H9 (cell line): ENCODE results near the gene E4F1. TPM values are rescaled to one million over a fixed set of nuclear protein-coding genes. Genes with fewer than 3 reads are reported as not detected.
"Not testable (repeated sequence)": the region's sequence is repeated elsewhere in the genome, so short reads cannot be mapped to it uniquely, and the experiment has no call there.

Experiments used
- DNase-seq: peaks from one replicate; pipeline ENCODE4 v3.0.0-alpha.2; 2017
- H2AFZ ChIP-seq: one replicate; pipeline ENCODE4 v1.6.1; 2013; ENCODE audit warnings: mild to moderate bottlenecking, low read length, control low read depth, moderate library complexity
- H2AK5ac ChIP-seq: 2 replicates; pipeline ENCODE4 v1.6.1; 2013; ENCODE audit warnings: low read length, control low read depth, mixed read lengths; ENCODE audit not compliant: insufficient read length
- H2BK120ac ChIP-seq: one replicate; pipeline ENCODE4 v1.6.1; 2013; ENCODE audit warnings: low read depth, mild to moderate bottlenecking, low read length, control low read depth, inconsistent platforms; ENCODE audit not compliant: poor library complexity, severe bottlenecking
- H2BK12ac ChIP-seq: 2 replicates; pipeline ENCODE4 v1.6.1; 2013; ENCODE audit warnings: low read length, control low read depth, mixed read lengths, low read depth; ENCODE audit not compliant: insufficient read length
- H2BK15ac ChIP-seq: 2 replicates; pipeline ENCODE4 v1.6.1; 2013; ENCODE audit warnings: low read depth, low read length, control low read depth
- H2BK20ac ChIP-seq: one replicate; pipeline ENCODE4 v1.6.1; 2013; ENCODE audit warnings: low read depth, mild to moderate bottlenecking, low read length, control low read depth, inconsistent platforms; ENCODE audit not compliant: poor library complexity, severe bottlenecking
- H2BK5ac ChIP-seq: 2 replicates; pipeline ENCODE4 v1.6.1; 2013; ENCODE audit warnings: low read length, control low read depth, mixed read lengths; ENCODE audit not compliant: insufficient read length
- H3K14ac ChIP-seq: 2 replicates; pipeline ENCODE4 v1.6.1; 2013; ENCODE audit warnings: low read length, control low read depth; ENCODE audit not compliant: insufficient read depth
- H3K18ac ChIP-seq: 2 replicates; pipeline ENCODE4 v1.6.1; 2013; ENCODE audit warnings: low read depth, mild to moderate bottlenecking, mixed read lengths, low read length, control low read depth; ENCODE audit not compliant: insufficient read length
- H3K23ac ChIP-seq: 2 replicates; pipeline ENCODE4 v1.6.1; 2013; ENCODE audit warnings: low read length, control low read depth, mixed read lengths, low read depth; ENCODE audit not compliant: insufficient read length
- H3K23me2 ChIP-seq: 2 replicates; pipeline ENCODE4 v1.6.1; 2013; ENCODE audit warnings: low read depth, mild to moderate bottlenecking, mixed read lengths, low read length, control low read depth; ENCODE audit not compliant: insufficient read length, poor library complexity, severe bottlenecking
- H3K27ac ChIP-seq: 2 replicates; pipeline ENCODE4 v1.5.1; 2013; ENCODE audit warnings: low read length, control low read depth, mixed read lengths, low read depth; ENCODE audit not compliant: insufficient read length
- H3K27me3 ChIP-seq: 2 replicates; pipeline ENCODE4 v1.6.1; 2013; ENCODE audit warnings: low read length, control low read depth, inconsistent platforms; ENCODE audit not compliant: insufficient read depth
- H3K4ac ChIP-seq: 2 replicates; pipeline ENCODE4 v1.6.1; 2013; ENCODE audit warnings: low read depth, mild to moderate bottlenecking, control low read depth, inconsistent platforms, low read length, moderate library complexity
- H3K4me1 ChIP-seq: 2 replicates; pipeline ENCODE4 v1.6.1; 2013; ENCODE audit warnings: low read length, control low read depth, inconsistent platforms; ENCODE audit not compliant: insufficient read depth
- H3K4me2 ChIP-seq: 2 replicates; pipeline ENCODE4 v1.6.1; 2013; ENCODE audit warnings: low read length, control low read depth, mixed read lengths; ENCODE audit not compliant: insufficient read length, insufficient read depth
- H3K56ac ChIP-seq: 2 replicates; pipeline ENCODE4 v1.6.1; 2013; ENCODE audit warnings: low read depth, mild to moderate bottlenecking, mixed read lengths, low read length, control low read depth; ENCODE audit not compliant: insufficient read length
- H3K79me1 ChIP-seq: 2 replicates; pipeline ENCODE4 v1.6.1; 2013; ENCODE audit warnings: low read depth, mild to moderate bottlenecking, moderate library complexity, low read length, control low read depth, inconsistent platforms; ENCODE audit not compliant: insufficient read depth, poor library complexity, severe bottlenecking
- H3K79me2 ChIP-seq: 2 replicates; pipeline ENCODE4 v1.6.1; 2013; ENCODE audit warnings: low read length, control low read depth, inconsistent platforms; ENCODE audit not compliant: insufficient read depth
- H3K9ac ChIP-seq: 2 replicates; pipeline ENCODE4 v1.6.1; 2013; ENCODE audit warnings: low read length, control low read depth, mixed read lengths; ENCODE audit not compliant: insufficient read length; ENCODE audit errors: extremely low read depth
- H3K9me3 ChIP-seq: one replicate; pipeline ENCODE4 v1.6.1; 2013; ENCODE audit warnings: low read depth, low read length, inconsistent platforms; ENCODE audit not compliant: control insufficient read depth
- H3T11ph ChIP-seq: one replicate; pipeline ENCODE4 v1.6.1; 2013; ENCODE audit warnings: mild to moderate bottlenecking, low read length, control low read depth, inconsistent platforms
- H4K20me1 ChIP-seq: one replicate; pipeline ENCODE4 v1.6.1; 2013; ENCODE audit not compliant: control insufficient read depth, insufficient read length, insufficient read depth
- H4K5ac ChIP-seq: 2 replicates; pipeline ENCODE4 v1.6.1; 2013; ENCODE audit warnings: low read depth, mild to moderate bottlenecking, mixed read lengths, low read length, control low read depth; ENCODE audit not compliant: insufficient read length
- H4K8ac ChIP-seq: replicated peaks from 2 replicates; pipeline ENCODE4 v1.6.1; 2013; ENCODE audit warnings: low read length, control low read depth, mixed read lengths, low read depth; ENCODE audit not compliant: insufficient read length
- H4K91ac ChIP-seq: 2 replicates; pipeline ENCODE4 v1.6.1; 2013; ENCODE audit warnings: low read depth, mild to moderate bottlenecking, moderate library complexity, mixed read lengths, low read length, control low read depth; ENCODE audit not compliant: insufficient read length
- H3K27ac Mint-ChIP-seq, 3 experiments: 2 replicates in 2 of 3; 3 replicates in 1 of 3; pipeline ENCODE4 v1.8.0; 2020 to 2021; ENCODE audit warnings: mixed read lengths in 3 of 3, mild to moderate bottlenecking in 1 of 3, moderate library complexity in 1 of 3
- H3K27me3 Mint-ChIP-seq: 2 replicates; pipeline ENCODE4 v1.8.0; 2021; ENCODE audit warnings: low read depth, mild to moderate bottlenecking, moderate library complexity, mixed read lengths
- H3K36me3 Mint-ChIP-seq, 3 experiments: 2 replicates in 2 of 3; 3 replicates in 1 of 3; pipeline ENCODE4 v1.8.0; 2020 to 2021; ENCODE audit warnings: low read depth in 3 of 3, mixed read lengths in 3 of 3; ENCODE audit not compliant: insufficient read depth in 1 of 3
- H3K4me1 Mint-ChIP-seq, 2 experiments: 2 replicates each; pipeline ENCODE4 v1.8.0; 2020; ENCODE audit warnings: mixed read lengths in 2 of 2
- H3K4me3 Mint-ChIP-seq, 2 experiments: 2 replicates in 1 of 2; 3 replicates in 1 of 2; pipeline ENCODE4 v1.8.0; 2020 to 2021; ENCODE audit warnings: mild to moderate bottlenecking in 2 of 2, mixed read lengths in 2 of 2, moderate library complexity in 1 of 2
- H3K9me3 Mint-ChIP-seq, 2 experiments: 2 replicates in 1 of 2; 3 replicates in 1 of 2; pipeline ENCODE4 v1.8.0; 2020; ENCODE audit warnings: mild to moderate bottlenecking in 2 of 2, mixed read lengths in 2 of 2, moderate library complexity in 1 of 2
- WGBS: extraction: QIAGEN DNeasy Blood & Tissue Kit; methylation state at CpG from one replicate; pipeline ENCODE4 v1.1.7; 2013; ENCODE audit warnings: missing lambda C conversion rate, low lambda C conversion rate, mixed read lengths; ENCODE audit not compliant: insufficient read length; ENCODE audit errors: extremely low coverage; 5-methylcytosine and 5-hydroxymethylcytosine counted together
- total RNA-seq: library from RNA; stranded (reverse); gene quantifications from 2 replicates; pipeline ENCODE4 v1.2.1, GENCODE V29; 2021
- TF ChIP-seq, protein P1 (sequence below): fragments of 200-600 bp; sonication (generic); conservative IDR thresholded peaks from 3 replicates; pipeline ENCODE4 v1.8.0; 2021; ENCODE audit warnings: antibody characterized with exemption, mild to moderate bottlenecking

E4F1 gene
- total RNA-seq, 1 experiment from 2014 or later: 35.9 TPM

GRCh38 chr16:2238838-2239675 is 15.7 kb downstream of the E4F1 start:
- Histone ChIP-seq H3K27me3 (peaks cover 2% of the 10 kb centered on the region; the same call in 1 of the 2 replicates), H2AK5ac (no peak overlapping the region), H3K4me2 (no peak overlapping the region), H3T11ph (no peak overlapping the region), H2BK15ac (no peak overlapping the region), H3K27ac (no peak overlapping the region), H3K56ac (no peak overlapping the region), H3K9me3 (no peaks in the 10 kb centered on the region), H2AFZ (no peak overlapping the region), H3K18ac (no peak overlapping the region), H3K23me2 (peaks cover 13% of the 10 kb centered on the region), H4K91ac (no peak overlapping the region), H2BK5ac (no peak overlapping the region), H3K4me1 (no peaks in the 10 kb centered on the region), H3K14ac (no peak overlapping the region), H4K20me1 (no peaks in the 10 kb centered on the region), H3K79me2 (no peaks in the 10 kb centered on the region), H2BK20ac (no peak overlapping the region), H3K4ac (no peak overlapping the region), H3K23ac (no peak overlapping the region), H3K79me1 (no peaks in the 10 kb centered on the region), H3K9ac (no peak overlapping the region), H4K5ac (no peak overlapping the region), H2BK120ac (no peak overlapping the region), H4K8ac (no peak overlapping the region), H2BK12ac (no peak overlapping the region)
- H3K9me3 Mint-ChIP-seq: no peaks in the 10 kb centered on the region; a peak in 1 of 5 replicates
- no CpG with 5 or more reads among the region's 15 CpGs for WGBS
- no peak overlapping the region; a peak in 1 of 7 replicates for H3K27ac Mint-ChIP-seq
- TF ChIP-seq, protein P1, sequence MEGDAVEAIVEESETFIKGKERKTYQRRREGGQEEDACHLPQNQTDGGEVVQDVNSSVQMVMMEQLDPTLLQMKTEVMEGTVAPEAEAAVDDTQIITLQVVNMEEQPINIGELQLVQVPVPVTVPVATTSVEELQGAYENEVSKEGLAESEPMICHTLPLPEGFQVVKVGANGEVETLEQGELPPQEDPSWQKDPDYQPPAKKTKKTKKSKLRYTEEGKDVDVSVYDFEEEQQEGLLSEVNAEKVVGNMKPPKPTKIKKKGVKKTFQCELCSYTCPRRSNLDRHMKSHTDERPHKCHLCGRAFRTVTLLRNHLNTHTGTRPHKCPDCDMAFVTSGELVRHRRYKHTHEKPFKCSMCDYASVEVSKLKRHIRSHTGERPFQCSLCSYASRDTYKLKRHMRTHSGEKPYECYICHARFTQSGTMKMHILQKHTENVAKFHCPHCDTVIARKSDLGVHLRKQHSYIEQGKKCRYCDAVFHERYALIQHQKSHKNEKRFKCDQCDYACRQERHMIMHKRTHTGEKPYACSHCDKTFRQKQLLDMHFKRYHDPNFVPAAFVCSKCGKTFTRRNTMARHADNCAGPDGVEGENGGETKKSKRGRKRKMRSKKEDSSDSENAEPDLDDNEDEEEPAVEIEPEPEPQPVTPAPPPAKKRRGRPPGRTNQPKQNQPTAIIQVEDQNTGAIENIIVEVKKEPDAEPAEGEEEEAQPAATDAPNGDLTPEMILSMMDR: no peak
- peak overlapping the region in 1 of 2 experiments; percentile 22; a peak in 1 of 5 replicates for H3K4me3 Mint-ChIP-seq
- DNase-seq: peak; percentile 54
- H3K27me3 Mint-ChIP-seq: peaks cover 16% of the 10 kb centered on the region
- H3K4me1 Mint-ChIP-seq: peaks cover 0 to 3% of the 10 kb centered on the region in 2 experiments; a peak in 1 of 4 replicates
- peaks cover 6 to 41% (median 19%) of the 10 kb centered on the region in 3 experiments; a peak in 6 of 7 replicates for H3K36me3 Mint-ChIP-seq

- H3K18ac ChIP-seq, H3K27ac Mint-ChIP-seq, H3K4ac ChIP-seq, H2BK5ac ChIP-seq, H2BK120ac ChIP-seq, H3K56ac ChIP-seq, H3K4me1 Mint-ChIP-seq, H4K5ac ChIP-seq, H3K4me2 ChIP-seq, H3K79me1 ChIP-seq, H2BK20ac ChIP-seq, H2AK5ac ChIP-seq, H3K9me3 Mint-ChIP-seq, H3K4me1 ChIP-seq, DNase-seq, H3K27ac ChIP-seq, H3K79me2 ChIP-seq, H3K9me3 ChIP-seq, H2BK15ac ChIP-seq, H2BK12ac ChIP-seq, H3K14ac ChIP-seq, H3K4me3 Mint-ChIP-seq, H3K27me3 ChIP-seq, H4K8ac ChIP-seq, H3K23ac ChIP-seq, H4K91ac ChIP-seq, H3T11ph ChIP-seq, H2AFZ ChIP-seq, H3K9ac ChIP-seq, H4K20me1 ChIP-seq: not testable (repeated sequence)
- peaks cover 8 to 48% (median 28%) of the 10 kb centered on the region in 3 experiments; a peak in 6 of 7 replicates for H3K36me3 Mint-ChIP-seq
- H3K23me2 ChIP-seq: peaks cover 13% of the 10 kb centered on the region
- no CpG with 5 or more reads among the region's 9 CpGs for WGBS
- H3K27me3 Mint-ChIP-seq: peaks cover 16% of the 10 kb centered on the region
These were observed 16.9 kb downstream of the E4F1 start for GRCh38 chr16:2240331-2240730.
